Osteoblast (primary cell): ENCODE data around the gene MTCL1. TPM values are rescaled to one million over a fixed set of nuclear protein-coding genes. Genes with fewer than 3 reads are reported as not detected.

Experiments
- DNase-seq: peaks from one replicate; pipeline ENCODE4 v3.0.0; 2011; ENCODE audit warnings: low spot score, mixed read lengths; ENCODE audit not compliant: insufficient read length; ENCODE audit errors: missing footprints
- H2AFZ ChIP-seq: 2 replicates; pipeline ENCODE4 v1.6.0; 2011; ENCODE audit warnings: mild to moderate bottlenecking, low read length
- H3K27ac ChIP-seq: 2 replicates; pipeline ENCODE4 v1.5.1; 2011; ENCODE audit warnings: mild to moderate bottlenecking, low read depth, low read length, moderate library complexity
- H3K27me3 ChIP-seq: 2 replicates; pipeline ENCODE4 v1.6.0; 2012; ENCODE audit warnings: mild to moderate bottlenecking, control low read depth, inconsistent platforms, low read length, moderate library complexity; ENCODE audit not compliant: insufficient read depth
- H3K36me3 ChIP-seq: 2 replicates; pipeline ENCODE4 v1.5.1; 2011; ENCODE audit warnings: mild to moderate bottlenecking, low read length, control low read depth, moderate library complexity; ENCODE audit not compliant: insufficient read depth
- H3K4me1 ChIP-seq: 2 replicates; pipeline ENCODE4 v1.5.1; 2011; ENCODE audit warnings: mild to moderate bottlenecking, low read length, control low read depth, moderate library complexity; ENCODE audit not compliant: insufficient read depth
- H3K4me2 ChIP-seq: 2 replicates; pipeline ENCODE4 v1.6.0; 2011; ENCODE audit warnings: mild to moderate bottlenecking, low read length; ENCODE audit not compliant: insufficient read depth
- H3K4me3 ChIP-seq: fragments of 200-600 bp; sonication (generic); 3 replicates; pipeline ENCODE4 v1.5.1; 2012; ENCODE audit warnings: mild to moderate bottlenecking, low read length, inconsistent platforms; ENCODE audit not compliant: insufficient read depth
- H3K79me2 ChIP-seq: 2 replicates; pipeline ENCODE4 v1.6.0; 2012; ENCODE audit warnings: mild to moderate bottlenecking, low read length, control low read depth, inconsistent platforms; ENCODE audit not compliant: insufficient read depth
- H3K9me3 ChIP-seq: 2 replicates; pipeline ENCODE4 v1.5.1; 2011; ENCODE audit warnings: low read depth, low read length, control low read depth
- H4K20me1 ChIP-seq: 2 replicates; pipeline ENCODE4 v1.6.0; 2012; ENCODE audit warnings: mild to moderate bottlenecking, low read length, control low read depth; ENCODE audit not compliant: insufficient read depth
- CTCF ChIP-seq: IDR thresholded peaks from 2 replicates; pipeline ENCODE4 v1.5.1; 2011; ENCODE audit warnings: mild to moderate bottlenecking, low read depth, low read length, moderate library complexity; ENCODE audit errors: extremely low read depth
- total RNA-seq: library from RNA; depleted of rRNA; stranded (reverse); fragments of >200 nt; gene quantifications from 2 replicates; pipeline ENCODE4 v1.2.3, GENCODE V29; 2012

MTCL1 gene
- total RNA-seq, 1 donor, result 38.0 TPM

DNA sequence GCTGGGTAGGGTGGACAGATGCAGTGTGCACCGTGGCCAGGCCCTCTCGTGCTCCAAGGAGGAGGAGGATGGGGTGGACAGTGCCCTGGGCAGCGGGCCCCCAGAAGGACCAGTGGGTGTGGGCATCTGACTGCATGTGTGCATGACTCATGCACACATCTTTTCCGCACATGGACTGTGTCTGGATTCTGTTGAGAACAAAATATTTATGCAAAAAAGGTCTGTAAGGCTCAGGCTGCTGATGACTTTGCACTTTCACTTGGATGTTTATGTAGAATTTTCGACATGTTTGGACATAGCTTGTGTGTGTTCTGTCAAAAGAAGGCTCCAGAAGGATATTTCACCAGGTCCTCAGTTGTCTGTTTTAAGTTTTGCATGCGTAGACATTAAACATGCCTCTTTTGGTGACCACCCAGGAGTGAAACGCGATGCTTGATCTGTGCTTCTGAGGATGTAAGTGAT lies 45.6 kb downstream of the MTCL1 start:
- H4K20me1 ChIP-seq, result no peaks in the 10 kb centered on the region
- H3K27me3 ChIP-seq, result no peaks in the 10 kb centered on the region
- peak overlapping the region; percentile 58 for H3K27ac ChIP-seq
- H3K79me2 ChIP-seq, result peaks cover 59% of the 10 kb centered on the region
- no peaks in the 10 kb centered on the region for H3K9me3 ChIP-seq
- peak; percentile 87 for DNase-seq
- H3K4me2 ChIP-seq, result peak overlapping the region; percentile 1
- H3K4me3 ChIP-seq, result no peak overlapping the region
- H3K36me3 ChIP-seq, result peaks cover 8% of the 10 kb centered on the region
- TF ChIP-seq CTCF, result no peak
- H2AFZ ChIP-seq, result no peak overlapping the region
- H3K4me1 ChIP-seq, result peaks cover 46% of the 10 kb centered on the region

GRCh38 chr18:8751692-8752091 lies 46.3 kb downstream of the MTCL1 start:
- Histone ChIP-seq H3K9me3 (no peaks in the 10 kb centered on the region), H3K4me2 (no peak overlapping the region), H3K36me3 (peaks cover 4% of the 10 kb centered on the region), H3K4me1 (peaks cover 44% of the 10 kb centered on the region), H2AFZ (no peak overlapping the region), H4K20me1 (no peaks in the 10 kb centered on the region), H3K27ac (peak overlapping the region; percentile 58), H3K79me2 (peaks cover 54% of the 10 kb centered on the region), H3K4me3 (no peak overlapping the region), H3K27me3 (no peaks in the 10 kb centered on the region)
- TF ChIP-seq CTCF, result no peak
- no peak for DNase-seq

GRCh38 chr18:8752329-8752728 lies 47.0 kb downstream of the MTCL1 start:
- no peaks in the 10 kb centered on the region for H4K20me1 ChIP-seq
- H2AFZ ChIP-seq, result no peak overlapping the region
- H3K36me3 ChIP-seq, result peaks cover 4% of the 10 kb centered on the region
- H3K27ac ChIP-seq, result peak overlapping the region; percentile 16
- DNase-seq, result peak; percentile 83
- H3K79me2 ChIP-seq, result peaks cover 53% of the 10 kb centered on the region
- H3K4me3 ChIP-seq, result no peak overlapping the region
- TF ChIP-seq CTCF, result no peak
- no peak overlapping the region for H3K4me2 ChIP-seq
- H3K9me3 ChIP-seq, result no peaks in the 10 kb centered on the region
- H3K27me3 ChIP-seq, result no peaks in the 10 kb centered on the region
- H3K4me1 ChIP-seq, result peaks cover 38% of the 10 kb centered on the region

GRCh38 chr18:8754995-8755960 lies 49.9 kb downstream of the MTCL1 start:
- no peak for TF ChIP-seq CTCF
- Histone ChIP-seq H3K79me2 (peaks cover 53% of the 10 kb centered on the region), H3K4me3 (no peak overlapping the region), H3K9me3 (no peaks in the 10 kb centered on the region), H4K20me1 (peaks cover 5% of the 10 kb centered on the region), H3K4me1 (peaks cover 35% of the 10 kb centered on the region), H3K4me2 (peak overlapping the region; percentile 37), H3K27me3 (no peaks in the 10 kb centered on the region), H3K36me3 (no peaks in the 10 kb centered on the region), H3K27ac (peak overlapping the region; percentile 56), H2AFZ (no peak overlapping the region)
- no peak for DNase-seq
